ENCODE results near the gene PEX11G.

PEX11G gene

GRCh38 chr19:7447648-7448047, 41.2 kb downstream of the PEX11G start:
- Histone ChIP-seq H3K9ac (no peak overlapping the region), H3K36me3 (ENCODE audit: control insufficient read depth, insufficient read depth, low read length) (no peaks in the 10 kb centered on the region), H3K4me1 (no peaks in the 10 kb centered on the region), H3K4me2 (ENCODE audit: low read length) (no peak overlapping the region), H3K9me3 (ENCODE audit: control insufficient read depth, low read length) (no peaks in the 10 kb centered on the region), H3K27me3 (ENCODE audit: control insufficient read depth, insufficient read depth, low read length) (no peaks in the 10 kb centered on the region), H3K27ac (no peak overlapping the region), H2AFZ (no peak overlapping the region), H3K79me2 (peaks cover 12% of the 10 kb centered on the region), H3K4me3 (ENCODE audit: low read depth, low read length) (no peak overlapping the region)
- TF ChIP-seq, protein P1, sequence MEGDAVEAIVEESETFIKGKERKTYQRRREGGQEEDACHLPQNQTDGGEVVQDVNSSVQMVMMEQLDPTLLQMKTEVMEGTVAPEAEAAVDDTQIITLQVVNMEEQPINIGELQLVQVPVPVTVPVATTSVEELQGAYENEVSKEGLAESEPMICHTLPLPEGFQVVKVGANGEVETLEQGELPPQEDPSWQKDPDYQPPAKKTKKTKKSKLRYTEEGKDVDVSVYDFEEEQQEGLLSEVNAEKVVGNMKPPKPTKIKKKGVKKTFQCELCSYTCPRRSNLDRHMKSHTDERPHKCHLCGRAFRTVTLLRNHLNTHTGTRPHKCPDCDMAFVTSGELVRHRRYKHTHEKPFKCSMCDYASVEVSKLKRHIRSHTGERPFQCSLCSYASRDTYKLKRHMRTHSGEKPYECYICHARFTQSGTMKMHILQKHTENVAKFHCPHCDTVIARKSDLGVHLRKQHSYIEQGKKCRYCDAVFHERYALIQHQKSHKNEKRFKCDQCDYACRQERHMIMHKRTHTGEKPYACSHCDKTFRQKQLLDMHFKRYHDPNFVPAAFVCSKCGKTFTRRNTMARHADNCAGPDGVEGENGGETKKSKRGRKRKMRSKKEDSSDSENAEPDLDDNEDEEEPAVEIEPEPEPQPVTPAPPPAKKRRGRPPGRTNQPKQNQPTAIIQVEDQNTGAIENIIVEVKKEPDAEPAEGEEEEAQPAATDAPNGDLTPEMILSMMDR (IDR thresholded peaks at IDR 0.05) = no peak

- H3K9me3 ChIP-seq (ENCODE audit: control insufficient read depth, low read length) = no peaks in the 10 kb centered on the region
- H3K27ac ChIP-seq = no peak overlapping the region
- no peak overlapping the region for H3K9ac ChIP-seq
- H3K4me1 ChIP-seq = no peaks in the 10 kb centered on the region
- TF ChIP-seq, protein P1 (IDR thresholded peaks at IDR 0.05) = no peak
- no peak overlapping the region for H2AFZ ChIP-seq
- H3K36me3 ChIP-seq (ENCODE audit: control insufficient read depth, insufficient read depth, low read length) = no peaks in the 10 kb centered on the region
- peaks cover 3% of the 10 kb centered on the region for H3K79me2 ChIP-seq
- no peak overlapping the region for H3K4me3 ChIP-seq (ENCODE audit: low read depth, low read length)
- no peaks in the 10 kb centered on the region for H3K27me3 ChIP-seq (ENCODE audit: control insufficient read depth, insufficient read depth, low read length)
- H3K4me2 ChIP-seq (ENCODE audit: low read length) = no peak overlapping the region
Observed at GRCh38 chr19:7445104-7445503, 43.7 kb downstream of the PEX11G start.

GRCh38 chr19:7444042-7444441, 44.8 kb downstream of the PEX11G start:
- H3K4me2 ChIP-seq (ENCODE audit: low read length) = no peak overlapping the region
- H3K79me2 ChIP-seq = peaks cover 3% of the 10 kb centered on the region
- no peaks in the 10 kb centered on the region for H3K36me3 ChIP-seq (ENCODE audit: control insufficient read depth, insufficient read depth, low read length)
- H3K27ac ChIP-seq = no peak overlapping the region
- H3K9me3 ChIP-seq (ENCODE audit: control insufficient read depth, low read length) = no peaks in the 10 kb centered on the region
- no peak overlapping the region for H2AFZ ChIP-seq
- H3K4me3 ChIP-seq (ENCODE audit: low read depth, low read length) = no peak overlapping the region
- H3K9ac ChIP-seq = no peak overlapping the region
- TF ChIP-seq, protein P1 (IDR thresholded peaks at IDR 0.05) = no peak
- H3K27me3 ChIP-seq (ENCODE audit: control insufficient read depth, insufficient read depth, low read length) = no peaks in the 10 kb centered on the region
- H3K4me1 ChIP-seq = no peaks in the 10 kb centered on the region

DNA sequence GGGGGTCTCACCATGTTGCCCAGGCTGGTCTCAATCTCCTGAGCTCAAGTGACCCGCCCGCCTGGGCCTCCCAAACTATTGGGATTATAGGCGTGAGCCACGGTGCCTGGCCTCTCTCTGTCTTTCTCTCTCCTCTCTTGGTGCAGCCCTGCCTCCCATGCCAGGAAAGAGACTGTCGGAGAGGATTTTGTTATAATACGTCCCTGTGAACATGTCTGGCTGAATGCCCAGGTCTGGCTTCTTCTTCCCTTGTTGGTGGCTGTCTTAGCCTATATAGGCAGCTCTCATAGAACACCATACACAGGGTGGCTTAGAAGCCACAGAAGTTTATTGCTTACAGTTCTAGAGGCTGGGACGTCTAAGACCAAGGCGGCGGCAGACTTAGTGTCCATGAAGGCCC, 46.4 kb downstream of the PEX11G start:
- Histone ChIP-seq H3K4me3 (ENCODE audit: low read depth, low read length) (no peak overlapping the region), H3K36me3 (ENCODE audit: control insufficient read depth, insufficient read depth, low read length) (no peaks in the 10 kb centered on the region)

More for the DNA sequence above, 46.4 kb downstream of the PEX11G start:
- Histone ChIP-seq H2AFZ (no peak overlapping the region), H3K9ac (no peak overlapping the region), H3K27me3 (ENCODE audit: control insufficient read depth, insufficient read depth, low read length) (no peaks in the 10 kb centered on the region), H3K27ac (no peak overlapping the region), H3K4me1 (no peaks in the 10 kb centered on the region), H3K9me3 (ENCODE audit: control insufficient read depth, low read length) (no peaks in the 10 kb centered on the region), H3K79me2 (peaks cover 3% of the 10 kb centered on the region), H3K4me2 (ENCODE audit: low read length) (no peak overlapping the region)
- TF ChIP-seq, protein P1 (IDR thresholded peaks at IDR 0.05) = no peak
